Activated T-cell treated with anti-CD3 and anti-CD28 coated beads, Interleukin-2, amount 50 U/mL, for 4 hours (primary cell): ENCODE data around the gene OR6A2. TPM values are rescaled to one million over a fixed set of nuclear protein-coding genes. Genes with fewer than 3 reads are reported as not detected.
"Not testable (repeated sequence)": the region's sequence is repeated elsewhere in the genome, so short reads cannot be mapped to it uniquely, and the experiment has no call there.

Source experiments
- ATAC-seq, 2 donors: fragments of 200-7000 bp; cut with Tn5 transposase; one replicate each; pipeline ENCODE4 v1.10.0; 2021
- DNase-seq: peaks from one replicate; pipeline ENCODE4 v3.0.0-alpha.2; 2020
- H3K27me3 Mint-ChIP-seq: one replicate; pipeline ENCODE4 v1.8.0; 2021; ENCODE audit warnings: low read depth, mixed read lengths
- H3K36me3 Mint-ChIP-seq: one replicate; pipeline ENCODE4 v1.8.0; 2022; ENCODE audit warnings: mixed read lengths; ENCODE audit not compliant: insufficient read depth
- H3K4me1 Mint-ChIP-seq: one replicate; pipeline ENCODE4 v1.8.0; 2021; ENCODE audit warnings: low read depth, mixed read lengths
- H3K4me3 Mint-ChIP-seq: one replicate; pipeline ENCODE4 v1.8.0; 2021; ENCODE audit warnings: mild to moderate bottlenecking, moderate library complexity, mixed read lengths
- H3K9me3 Mint-ChIP-seq: one replicate; pipeline ENCODE4 v1.8.0; 2021; ENCODE audit warnings: mixed read lengths
- total RNA-seq, 3 donors: library from RNA; stranded (reverse); gene quantifications; one replicate each; pipeline ENCODE4 v1.2.1, GENCODE V29; 2021

The OR6A2 gene
- not detected for total RNA-seq

DNA sequence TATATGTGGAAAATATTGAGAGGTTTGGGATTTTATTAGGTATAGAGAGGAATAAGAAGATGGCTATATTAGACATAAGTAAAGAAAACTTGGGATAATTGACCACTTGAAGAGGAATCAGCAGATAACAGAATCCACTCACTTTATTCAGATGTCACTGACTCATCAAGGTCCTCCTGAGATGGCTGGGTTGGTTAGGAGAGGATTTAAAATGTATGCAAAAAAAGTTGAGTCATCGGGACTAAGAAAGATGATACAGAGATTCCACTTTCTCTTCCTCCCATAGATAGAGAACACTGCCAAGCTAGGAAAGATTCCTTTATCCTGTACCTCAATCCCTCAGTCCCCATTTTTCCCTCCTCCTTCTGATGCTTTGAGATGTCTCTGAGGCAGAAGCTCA lies at the start of gene OR6A2:
Gene OR6A2 (minus strand): TSS at position 288 of the 400 bp plus-strand sequence. CDS start 3,981 bp downstream, outside the sequence.
- Mint-ChIP-seq H3K27me3 (no peaks in the 10 kb centered on the region), H3K4me1 (no peaks in the 10 kb centered on the region), H3K36me3 (no peaks in the 10 kb centered on the region), H3K9me3 (peaks cover 8% of the 10 kb centered on the region), H3K4me3 (no peak within 1 kb of the TSS)
- ATAC-seq (no peak), DNase-seq (no peak)

GRCh38 chr11:6845383-6845782 lies 45.9 kb upstream of the OR6A2 start, which contains the start of gene OR10A5:
OR10A5 (plus strand) TSS chr11:6845683; CDS start chr11:6845683, 0 bp downstream.
- H3K36me3 Mint-ChIP-seq: no peaks in the 10 kb centered on the region
- DNase-seq: no peak
- H3K4me1 Mint-ChIP-seq: no peaks in the 10 kb centered on the region
- no peaks in the 10 kb centered on the region for H3K9me3 Mint-ChIP-seq
- H3K27me3 Mint-ChIP-seq: peaks cover 22% of the 10 kb centered on the region
- no peak for ATAC-seq
- H3K4me3 Mint-ChIP-seq: no peak within 1 kb of the TSS

DNA sequence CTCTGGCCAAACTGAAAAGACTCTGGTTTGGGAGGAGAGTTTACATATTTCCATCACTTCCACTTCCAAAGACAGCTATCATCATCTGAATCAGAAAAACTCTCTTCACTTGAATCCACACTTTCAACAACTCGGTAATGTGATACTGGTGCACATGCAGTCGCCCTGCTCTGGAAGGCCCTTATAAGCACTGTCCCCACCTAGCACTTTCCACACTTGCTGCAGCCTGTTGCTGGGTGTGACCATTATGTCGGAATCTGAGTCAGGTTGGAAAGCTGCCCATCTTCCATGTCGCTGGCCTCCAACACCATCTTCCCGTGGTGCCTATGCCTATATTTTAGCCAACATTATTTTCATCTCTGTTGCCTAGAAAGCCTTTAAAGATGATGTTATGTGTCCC lies 44.9 kb upstream of the OR6A2 start:
- DNase-seq (no peak), ATAC-seq (no peak)
- no peaks in the 10 kb centered on the region for H3K4me1 Mint-ChIP-seq
- no peaks in the 10 kb centered on the region for H3K36me3 Mint-ChIP-seq
- H3K27me3 Mint-ChIP-seq: peaks cover 22% of the 10 kb centered on the region
- no peak overlapping the region for H3K4me3 Mint-ChIP-seq
- H3K9me3 Mint-ChIP-seq: no peaks in the 10 kb centered on the region

DNA sequence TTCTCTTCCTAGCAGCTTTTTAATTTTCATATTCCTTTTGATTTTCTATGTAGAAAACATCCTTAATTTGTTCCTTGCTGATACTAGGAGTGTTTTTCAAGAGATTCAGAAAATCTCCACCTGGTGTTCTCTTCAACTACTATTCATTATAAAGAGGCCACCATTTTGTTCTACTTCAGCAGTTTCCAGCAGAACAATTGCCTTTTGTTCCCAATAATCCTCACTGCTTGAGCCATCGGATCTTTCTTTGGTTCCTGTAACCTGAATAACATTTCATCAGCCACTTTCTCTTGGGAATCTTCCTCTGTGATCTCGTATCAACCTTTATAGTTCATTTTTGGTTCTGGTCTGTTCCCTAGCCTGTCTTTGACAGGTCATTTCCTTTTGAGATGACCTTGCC lies 44.2 kb upstream of the OR6A2 start:
- no peak for ATAC-seq
- no peaks in the 10 kb centered on the region for H3K9me3 Mint-ChIP-seq

DNA sequence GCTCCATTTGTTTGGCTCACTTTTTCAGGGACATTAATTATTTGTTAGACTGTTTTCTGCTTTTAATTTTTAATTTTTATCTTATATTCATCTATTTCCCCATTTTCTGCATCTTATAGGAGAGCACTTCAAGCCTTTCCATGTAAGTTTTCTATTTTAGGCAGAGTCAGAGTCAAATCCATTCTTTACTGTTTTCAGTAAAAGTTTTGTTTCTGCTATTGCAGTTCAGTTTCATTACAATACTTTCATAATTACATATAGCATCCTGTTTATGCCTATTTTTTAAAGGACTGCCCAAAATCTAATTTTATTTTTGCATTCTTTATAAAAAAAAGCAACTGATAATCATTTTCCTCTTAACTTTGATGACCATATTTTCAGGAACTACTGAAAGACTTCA lies 42.2 kb upstream of the OR6A2 start:
- Mint-ChIP-seq H3K27me3 (peaks cover 14% of the 10 kb centered on the region), H3K4me3 (no peak overlapping the region), H3K36me3 (no peaks in the 10 kb centered on the region), H3K9me3 (no peaks in the 10 kb centered on the region), H3K4me1 (no peaks in the 10 kb centered on the region)
- no peak for ATAC-seq
- no peak for DNase-seq

More for the DNA sequence above, 44.2 kb upstream of the OR6A2 start:
- Mint-ChIP-seq H3K36me3 (no peaks in the 10 kb centered on the region), H3K4me1 (no peaks in the 10 kb centered on the region), H3K4me3 (no peak overlapping the region), H3K27me3 (peaks cover 22% of the 10 kb centered on the region)
- no peak for DNase-seq

DNA sequence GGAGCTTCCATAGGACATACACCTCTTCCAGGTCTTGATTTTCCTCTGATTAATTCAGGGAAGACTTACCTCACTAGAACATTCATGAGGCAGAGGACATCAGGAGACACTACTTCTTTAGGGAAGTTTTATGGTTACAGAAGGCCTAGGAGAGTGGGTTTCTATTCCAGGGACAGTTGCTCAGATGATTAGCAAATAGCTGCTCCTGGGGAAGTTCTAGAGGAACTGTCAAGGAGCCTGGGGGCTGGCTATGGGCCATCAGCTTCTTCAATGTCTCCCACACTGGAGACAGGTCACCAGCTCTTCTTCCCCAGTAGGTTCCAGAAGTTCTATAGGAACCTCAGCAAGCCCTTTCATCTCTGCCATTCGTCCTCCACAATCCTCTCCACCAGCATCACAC lies 34.5 kb upstream of the OR6A2 start:
- ATAC-seq (no peak), DNase-seq (no peak)
- Mint-ChIP-seq H3K36me3 (no peaks in the 10 kb centered on the region), H3K4me1 (no peaks in the 10 kb centered on the region), H3K27me3 (peaks cover 2% of the 10 kb centered on the region), H3K4me3 (no peak overlapping the region), H3K9me3 (no peaks in the 10 kb centered on the region)

DNA sequence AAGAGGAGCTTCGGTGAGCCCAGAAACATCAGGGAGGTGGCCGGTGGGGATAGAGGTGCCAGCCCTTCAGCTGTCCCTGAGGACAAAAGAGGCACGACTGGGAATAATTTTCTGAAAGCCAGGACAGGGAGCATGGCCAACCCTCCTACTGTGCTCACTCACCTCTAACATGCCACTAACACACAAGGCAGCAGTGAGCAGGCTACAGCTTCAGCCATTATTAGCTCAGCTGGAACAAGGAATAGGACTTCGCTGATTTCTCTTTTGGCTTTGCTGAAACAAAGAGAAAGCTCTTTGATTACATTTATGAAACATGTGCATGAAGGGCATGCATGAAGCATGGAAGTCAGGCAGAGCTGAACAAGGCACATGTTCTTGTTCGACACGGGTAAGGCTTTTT lies 33.9 kb upstream of the OR6A2 start:
- H3K4me1 Mint-ChIP-seq: no peaks in the 10 kb centered on the region
- no peak overlapping the region for H3K4me3 Mint-ChIP-seq
- DNase-seq (no peak), ATAC-seq (no peak)
- H3K9me3 Mint-ChIP-seq: no peaks in the 10 kb centered on the region
- peaks cover 5% of the 10 kb centered on the region for H3K27me3 Mint-ChIP-seq
- no peaks in the 10 kb centered on the region for H3K36me3 Mint-ChIP-seq

GRCh38 chr11:6828103-6828502 lies 28.6 kb upstream of the OR6A2 start:
- Mint-ChIP-seq H3K36me3 (no peaks in the 10 kb centered on the region), H3K4me1 (no peaks in the 10 kb centered on the region), H3K4me3 (no peak overlapping the region), H3K27me3 (peaks cover 7% of the 10 kb centered on the region), H3K9me3 (no peaks in the 10 kb centered on the region)
- DNase-seq (no peak), ATAC-seq (no peak)

- DNase-seq (no peak), ATAC-seq (no peak)
- peaks cover 1% of the 10 kb centered on the region for H3K9me3 Mint-ChIP-seq
- peaks cover 13% of the 10 kb centered on the region for H3K27me3 Mint-ChIP-seq
- H3K36me3 Mint-ChIP-seq: no peaks in the 10 kb centered on the region
- H3K4me1 Mint-ChIP-seq: no peaks in the 10 kb centered on the region
- no peak overlapping the region for H3K4me3 Mint-ChIP-seq
Measured at GRCh38 chr11:6825231-6825744, 25.8 kb upstream of the OR6A2 start.

GRCh38 chr11:6824136-6824823 lies 24.8 kb upstream of the OR6A2 start:
- Mint-ChIP-seq H3K9me3 (peaks cover 4% of the 10 kb centered on the region), H3K4me1 (no peaks in the 10 kb centered on the region), H3K4me3 (no peak overlapping the region), H3K27me3 (peaks cover 18% of the 10 kb centered on the region), H3K36me3 (no peaks in the 10 kb centered on the region)
- DNase-seq (no peak), ATAC-seq (no peak)

DNA sequence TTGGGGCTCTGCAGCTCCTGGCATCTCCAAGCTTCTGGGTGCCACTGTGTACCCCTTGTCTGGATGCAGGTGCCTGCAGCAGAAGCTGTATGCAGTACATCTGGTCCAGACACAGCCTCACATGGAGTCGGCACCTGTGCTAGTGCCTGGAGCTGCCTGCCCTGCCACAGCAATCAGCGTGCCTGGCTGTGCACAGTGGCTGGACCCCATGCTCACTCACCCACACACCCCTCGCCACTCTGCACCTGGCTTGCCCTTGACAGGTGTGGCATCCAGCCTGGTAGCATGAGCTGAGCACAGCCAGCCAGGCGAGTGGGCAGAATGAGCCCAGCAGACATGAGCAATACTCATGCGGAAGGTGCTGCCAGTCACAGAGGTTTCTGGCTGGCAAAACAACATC lies 19.5 kb upstream of the OR6A2 start:
- Mint-ChIP-seq H3K4me1 (no peaks in the 10 kb centered on the region), H3K27me3 (peaks cover 19% of the 10 kb centered on the region), H3K36me3 (no peaks in the 10 kb centered on the region), H3K4me3 (no peak overlapping the region), H3K9me3 (peaks cover 4% of the 10 kb centered on the region)
- ATAC-seq (no peak), DNase-seq (no peak)

GRCh38 chr11:6817694-6818093 lies 18.2 kb upstream of the OR6A2 start:
- no peaks in the 10 kb centered on the region for H3K36me3 Mint-ChIP-seq
- no peaks in the 10 kb centered on the region for H3K4me1 Mint-ChIP-seq
- DNase-seq (no peak), ATAC-seq (no peak)
- peaks cover 23% of the 10 kb centered on the region for H3K27me3 Mint-ChIP-seq
- H3K4me3 Mint-ChIP-seq: no peak overlapping the region
- H3K9me3 Mint-ChIP-seq: peaks cover 4% of the 10 kb centered on the region

GRCh38 chr11:6813656-6814055 lies 14.2 kb upstream of the OR6A2 start:
- H3K27me3 Mint-ChIP-seq: peaks cover 37% of the 10 kb centered on the region
- DNase-seq: no peak
- H3K36me3 Mint-ChIP-seq: no peaks in the 10 kb centered on the region

GRCh38 chr11:6812390-6813005 lies 13.0 kb upstream of the OR6A2 start:
- peaks cover 44% of the 10 kb centered on the region for H3K27me3 Mint-ChIP-seq
- DNase-seq (peak; percentile 16), ATAC-seq (peak; percentile 75 to 80)
- no peak overlapping the region for H3K4me3 Mint-ChIP-seq
- no peaks in the 10 kb centered on the region for H3K36me3 Mint-ChIP-seq
- no peaks in the 10 kb centered on the region for H3K9me3 Mint-ChIP-seq
- no peaks in the 10 kb centered on the region for H3K4me1 Mint-ChIP-seq

More at GRCh38 chr11:6813656-6814055, 14.2 kb upstream of the OR6A2 start:
- Mint-ChIP-seq H3K9me3 (no peaks in the 10 kb centered on the region), H3K4me3 (no peak overlapping the region), H3K4me1 (no peaks in the 10 kb centered on the region)
- no peak for ATAC-seq

DNA sequence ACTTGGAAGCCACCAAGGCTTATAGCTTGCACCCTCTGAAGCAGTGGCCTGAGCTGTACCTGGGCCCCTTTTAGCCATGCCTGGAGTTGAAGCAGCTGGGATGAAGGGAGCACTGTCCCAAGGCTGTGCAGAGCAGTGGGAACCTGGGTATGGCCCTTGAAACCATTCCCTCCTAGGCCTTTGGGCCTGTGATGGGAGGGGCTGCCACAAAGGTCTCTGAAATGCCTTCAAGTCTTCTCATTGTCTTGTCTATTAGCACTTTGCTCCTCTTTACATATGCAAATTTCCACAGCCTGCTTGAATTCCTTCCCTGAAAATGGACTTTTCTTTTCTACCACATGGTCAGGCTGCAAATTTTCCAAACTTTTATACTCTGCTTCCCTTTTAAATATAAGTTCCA lies 1.6 kb upstream of the OR6A2 start:
- not testable (repeated sequence) for H3K36me3 Mint-ChIP-seq, H3K27me3 Mint-ChIP-seq, ATAC-seq, H3K9me3 Mint-ChIP-seq, DNase-seq, H3K4me1 Mint-ChIP-seq, H3K4me3 Mint-ChIP-seq
